ENCODE data around the gene SLC16A12. TPM values are rescaled to one million over a fixed set of nuclear protein-coding genes. Genes with fewer than 3 reads are reported as not detected.
"Not testable (repeated sequence)": the region's sequence is repeated elsewhere in the genome, so short reads cannot be mapped to it uniquely, and the experiment has no call there.

Gene SLC16A12
- total RNA-seq, 1 donor from 2014 or later, result 0.75 TPM

GRCh38 chr10:89458291-89458690 lies 77.1 kb downstream of the SLC16A12 start:
- H3K4me3 ChIP-seq (ENCODE audit: low read depth, low read length), result no peak overlapping the region
- no peaks in the 10 kb centered on the region for H3K27me3 ChIP-seq (ENCODE audit: control insufficient read depth, insufficient read depth, low read length)
- TF ChIP-seq CTCF (IDR thresholded peaks at IDR 0.05; ENCODE audit: insufficient read depth, low read length, poor library complexity, severe bottlenecking), result no peak
- DNase-seq (ENCODE audit: low read depth), result no peak
- no peaks in the 10 kb centered on the region for H3K36me3 ChIP-seq (ENCODE audit: control insufficient read depth, insufficient read depth, low read length)

- H3K4me3 ChIP-seq (ENCODE audit: low read depth, low read length), result no peak overlapping the region
These were observed 80.6 kb downstream of the SLC16A12 start for GRCh38 chr10:89454561-89455347.

GRCh38 chr10:89452193-89452592 lies 83.2 kb downstream of the SLC16A12 start:
- Histone ChIP-seq H3K36me3 (ENCODE audit: control insufficient read depth, insufficient read depth, low read length) (no peaks in the 10 kb centered on the region), H3K27me3 (ENCODE audit: control insufficient read depth, insufficient read depth, low read length) (no peaks in the 10 kb centered on the region), H3K4me3 (ENCODE audit: low read depth, low read length) (no peak overlapping the region)
- TF ChIP-seq CTCF (IDR thresholded peaks at IDR 0.05; ENCODE audit: insufficient read depth, low read length, poor library complexity, severe bottlenecking), result no peak
- no peak for DNase-seq (ENCODE audit: low read depth)

More at GRCh38 chr10:89454561-89455347, 80.6 kb downstream of the SLC16A12 start:
- no peaks in the 10 kb centered on the region for H3K36me3 ChIP-seq (ENCODE audit: control insufficient read depth, insufficient read depth, low read length)
- no peaks in the 10 kb centered on the region for H3K27me3 ChIP-seq (ENCODE audit: control insufficient read depth, insufficient read depth, low read length)
- no peak for DNase-seq (ENCODE audit: low read depth)
- no peak for TF ChIP-seq CTCF (IDR thresholded peaks at IDR 0.05; ENCODE audit: insufficient read depth, low read length, poor library complexity, severe bottlenecking)

GRCh38 chr10:89450901-89451300 lies 84.5 kb downstream of the SLC16A12 start:
- DNase-seq (ENCODE audit: low read depth), result no peak
- Histone ChIP-seq H3K27me3 (ENCODE audit: control insufficient read depth, insufficient read depth, low read length) (no peaks in the 10 kb centered on the region), H3K36me3 (ENCODE audit: control insufficient read depth, insufficient read depth, low read length) (no peaks in the 10 kb centered on the region), H3K4me3 (ENCODE audit: low read depth, low read length) (no peak overlapping the region)
- no peak for TF ChIP-seq CTCF (IDR thresholded peaks at IDR 0.05; ENCODE audit: insufficient read depth, low read length, poor library complexity, severe bottlenecking)

- not testable (repeated sequence) for H3K4me3 ChIP-seq (ENCODE audit: low read depth, low read length)
These were observed 90.6 kb downstream of the SLC16A12 start for GRCh38 chr10:89444819-89445218.

GRCh38 chr10:89442289-89442688 lies 93.1 kb downstream of the SLC16A12 start:
- no peak for DNase-seq (ENCODE audit: low read depth)
- no peak for TF ChIP-seq CTCF (IDR thresholded peaks at IDR 0.05; ENCODE audit: insufficient read depth, low read length, poor library complexity, severe bottlenecking)
- Histone ChIP-seq H3K36me3 (ENCODE audit: control insufficient read depth, insufficient read depth, low read length) (no peaks in the 10 kb centered on the region), H3K27me3 (ENCODE audit: control insufficient read depth, insufficient read depth, low read length) (no peaks in the 10 kb centered on the region), H3K4me3 (ENCODE audit: low read depth, low read length) (no peak overlapping the region)

More at GRCh38 chr10:89444819-89445218, 90.6 kb downstream of the SLC16A12 start:
- not testable (repeated sequence) for H3K27me3 ChIP-seq (ENCODE audit: control insufficient read depth, insufficient read depth, low read length); DNase-seq (ENCODE audit: low read depth); H3K36me3 ChIP-seq (ENCODE audit: control insufficient read depth, insufficient read depth, low read length)

Data from kidney epithelial cell (primary cell).